Adipocyte (in vitro differentiated cells): ENCODE data around the gene MISP3.

Source experiments
- DNase-seq: peaks from one replicate; pipeline ENCODE4 v3.0.0-alpha.2; 2015; ENCODE audit warnings: low read depth
- H3K27me3 ChIP-seq: replicated peaks from 2 replicates; pipeline ENCODE4 v1.7.0; 2013; ENCODE audit warnings: mild to moderate bottlenecking, low read length, moderate library complexity; ENCODE audit not compliant: control insufficient read depth, insufficient read depth
- H3K36me3 ChIP-seq: 2 replicates; pipeline ENCODE4 v1.7.0; 2013; ENCODE audit warnings: low read length, mild to moderate bottlenecking, moderate library complexity; ENCODE audit not compliant: control insufficient read depth, insufficient read depth, severe bottlenecking
- H3K4me1 ChIP-seq: 2 replicates; pipeline ENCODE4 v1.7.0; 2013; ENCODE audit warnings: mild to moderate bottlenecking, low read length, moderate library complexity; ENCODE audit not compliant: control insufficient read depth, insufficient read depth
- H3K4me3 ChIP-seq: 2 replicates; pipeline ENCODE4 v1.7.0; 2013; ENCODE audit warnings: mild to moderate bottlenecking, low read length, moderate library complexity
- H3K9ac ChIP-seq: 2 replicates; pipeline ENCODE4 v1.7.0; 2013; ENCODE audit warnings: mild to moderate bottlenecking, low read length, moderate library complexity
- H3K9me3 ChIP-seq: 2 replicates; pipeline ENCODE4 v1.7.0; 2013; ENCODE audit warnings: mild to moderate bottlenecking, low read length, moderate library complexity; ENCODE audit not compliant: control insufficient read depth

MISP3 gene

DNA sequence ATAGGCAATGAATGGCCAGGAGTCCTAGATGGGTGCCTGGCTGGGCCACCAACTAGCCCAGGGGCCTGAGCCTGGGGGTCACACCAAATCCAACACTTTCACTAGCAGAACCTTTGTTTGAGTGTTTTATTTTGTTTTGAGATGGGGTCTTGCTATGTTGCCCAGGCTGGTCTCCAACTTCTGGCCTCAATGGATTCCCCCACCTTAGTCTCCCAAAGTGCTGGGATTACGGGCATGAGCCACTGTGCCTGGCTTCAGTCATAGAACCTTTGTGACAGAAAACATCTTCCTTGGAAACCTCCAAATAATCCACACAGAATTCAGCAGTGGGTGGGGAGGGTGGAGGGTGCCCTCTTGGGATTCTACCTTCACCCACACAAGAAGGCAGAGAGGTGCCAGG is 38.9 kb downstream of the MISP3 start:
- DNase-seq = no peak
- Histone ChIP-seq H3K36me3 (peaks cover 6% of the 10 kb centered on the region), H3K27me3 (no peaks in the 10 kb centered on the region), H3K4me3 (no peak overlapping the region), H3K4me1 (peaks cover 65% of the 10 kb centered on the region), H3K9ac (no peak overlapping the region), H3K9me3 (no peaks in the 10 kb centered on the region)

DNA sequence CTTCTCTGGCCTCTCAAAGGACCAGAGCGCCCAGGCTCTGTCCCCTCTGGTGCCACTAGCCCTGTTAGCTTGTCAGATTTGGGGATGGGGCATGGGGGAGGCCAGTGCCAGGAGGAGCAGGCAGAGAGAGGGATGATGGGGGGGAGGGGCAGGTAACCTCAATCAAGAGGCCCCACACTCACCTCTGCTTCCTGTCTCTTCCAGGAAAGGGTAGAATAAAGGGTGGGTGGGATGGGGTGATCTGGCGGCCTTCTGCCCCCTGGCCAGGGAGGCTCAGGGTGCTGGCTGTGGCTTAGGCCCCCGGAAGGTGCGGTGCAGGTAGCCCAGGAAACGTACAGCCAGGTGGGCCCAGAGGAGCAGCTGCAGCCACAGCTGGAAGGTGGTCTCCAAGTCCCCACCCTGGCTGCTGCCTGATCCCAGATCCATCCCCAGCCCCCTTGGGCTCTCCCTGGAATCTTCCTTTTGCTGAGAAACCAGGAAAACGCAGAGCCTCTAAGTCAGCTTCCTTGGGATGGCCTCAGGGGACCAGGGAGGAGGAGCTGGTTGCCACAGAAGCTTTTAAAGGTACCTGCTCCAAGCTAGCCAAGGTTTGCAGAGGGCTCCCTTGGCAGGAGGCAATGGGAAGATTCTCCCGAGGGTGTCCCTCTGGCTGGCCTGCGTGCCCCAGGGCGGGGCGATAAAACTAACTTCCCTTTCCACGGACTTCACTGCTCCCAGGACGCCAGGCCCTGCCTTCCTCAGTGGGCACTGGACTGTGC is 39.6 kb downstream of the MISP3 start:
- H3K9ac ChIP-seq = peak overlapping the region; percentile 69
- no peak for DNase-seq

DNA sequence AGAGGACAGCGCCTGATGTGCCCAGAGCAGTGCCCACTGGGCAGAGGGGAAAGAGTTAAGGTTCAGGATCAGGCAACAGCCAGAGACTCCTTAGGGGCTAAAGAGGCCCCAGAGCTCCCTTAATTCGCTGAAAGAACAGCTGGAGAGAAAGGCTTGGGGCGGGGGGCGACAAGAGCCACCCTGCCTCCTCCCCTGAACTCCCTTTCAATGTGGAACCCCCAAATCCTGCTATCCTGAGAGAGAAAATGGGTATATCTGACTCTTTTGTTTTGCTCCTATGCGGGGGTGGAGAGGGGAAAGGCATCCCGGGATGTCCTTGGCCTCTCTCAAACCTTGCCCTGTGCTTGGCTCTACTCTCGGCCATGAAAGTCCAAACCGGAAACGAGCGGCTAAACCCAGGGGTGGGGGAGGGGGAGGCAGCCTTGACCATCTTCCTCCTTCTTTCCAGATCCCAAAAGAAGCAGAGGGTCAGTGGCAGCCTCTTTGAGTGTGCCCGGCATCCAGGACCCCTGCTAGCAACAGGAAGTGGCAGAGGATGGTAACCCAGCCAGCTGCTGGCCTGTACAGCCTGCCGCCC is 40.3 kb downstream of the MISP3 start:
- H3K36me3 ChIP-seq = peaks cover 3% of the 10 kb centered on the region
- no peaks in the 10 kb centered on the region for H3K27me3 ChIP-seq
- H3K9me3 ChIP-seq = no peaks in the 10 kb centered on the region
- peak overlapping the region; percentile 70 for H3K4me3 ChIP-seq
- peak overlapping the region; percentile 69 for H3K9ac ChIP-seq
- H3K4me1 ChIP-seq = peaks cover 65% of the 10 kb centered on the region
- DNase-seq = no peak

More for the DNA sequence above, 39.6 kb downstream of the MISP3 start:
- H3K4me1 ChIP-seq = peaks cover 68% of the 10 kb centered on the region
- H3K9me3 ChIP-seq = no peaks in the 10 kb centered on the region
- H3K4me3 ChIP-seq = peak overlapping the region; percentile 70
- H3K27me3 ChIP-seq = no peaks in the 10 kb centered on the region
- peaks cover 3% of the 10 kb centered on the region for H3K36me3 ChIP-seq

DNA sequence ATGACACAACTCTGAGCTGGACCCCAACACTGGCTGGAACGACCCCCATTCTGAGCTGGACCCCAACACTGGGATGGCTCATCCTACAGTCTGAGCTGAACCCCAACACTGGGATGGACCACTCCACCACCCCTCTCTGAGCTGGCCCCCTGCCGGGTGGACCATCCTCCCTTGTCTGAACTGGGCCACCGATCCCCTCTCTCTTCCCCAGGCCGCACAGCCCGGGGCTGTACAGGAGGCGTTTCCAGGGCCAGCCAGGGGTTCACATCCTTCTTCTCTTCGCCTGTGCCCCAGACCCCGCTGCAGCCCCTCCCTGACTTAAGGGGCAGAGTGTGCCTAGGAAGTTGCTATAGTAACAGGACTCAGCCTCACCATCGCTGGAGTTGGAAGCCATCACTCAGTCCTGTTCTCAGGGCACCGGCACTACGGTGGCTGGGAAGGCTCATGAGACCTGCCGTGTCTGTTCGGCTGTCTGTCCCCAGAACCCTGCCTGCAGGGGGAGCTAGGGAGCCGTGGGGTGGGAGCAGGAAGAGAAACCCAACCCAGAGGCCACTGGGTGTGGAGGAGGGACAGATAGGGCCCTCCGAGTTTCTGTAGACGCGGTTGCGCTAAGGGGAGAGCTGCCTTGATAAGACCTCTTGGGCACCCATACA is 41.3 kb downstream of the MISP3 start:
- Histone ChIP-seq H3K4me3 (peak overlapping the region; percentile 70), H3K9me3 (no peaks in the 10 kb centered on the region), H3K27me3 (no peaks in the 10 kb centered on the region), H3K9ac (peak overlapping the region; percentile 69), H3K4me1 (peaks cover 68% of the 10 kb centered on the region), H3K36me3 (peaks cover 3% of the 10 kb centered on the region)
- no peak for DNase-seq

DNA sequence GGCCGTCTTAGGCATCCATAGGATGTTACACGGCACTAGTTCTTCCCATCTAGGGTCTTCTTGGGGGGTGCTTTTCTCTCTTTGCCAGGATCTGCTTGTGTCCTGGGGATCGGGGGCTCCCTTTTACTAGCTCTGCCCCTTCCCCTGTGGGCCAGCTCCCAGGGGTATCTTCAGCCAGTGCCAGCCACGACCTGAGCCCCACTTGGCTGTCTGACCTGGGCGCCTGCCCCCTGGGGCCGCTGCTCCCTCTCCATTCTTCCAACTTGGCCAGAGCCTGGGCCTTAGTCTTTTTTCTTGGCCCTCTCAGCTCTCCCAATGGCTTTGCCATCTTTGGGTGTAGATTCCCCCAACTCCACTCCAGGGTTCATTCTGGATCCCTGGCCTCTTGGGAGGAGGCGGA is 41.9 kb downstream of the MISP3 start:
- Histone ChIP-seq H3K9me3 (no peaks in the 10 kb centered on the region), H3K27me3 (no peaks in the 10 kb centered on the region), H3K4me1 (peaks cover 73% of the 10 kb centered on the region), H3K4me3 (no peak overlapping the region), H3K36me3 (peaks cover 3% of the 10 kb centered on the region), H3K9ac (peak overlapping the region; percentile 41)
- no peak for DNase-seq

DNA sequence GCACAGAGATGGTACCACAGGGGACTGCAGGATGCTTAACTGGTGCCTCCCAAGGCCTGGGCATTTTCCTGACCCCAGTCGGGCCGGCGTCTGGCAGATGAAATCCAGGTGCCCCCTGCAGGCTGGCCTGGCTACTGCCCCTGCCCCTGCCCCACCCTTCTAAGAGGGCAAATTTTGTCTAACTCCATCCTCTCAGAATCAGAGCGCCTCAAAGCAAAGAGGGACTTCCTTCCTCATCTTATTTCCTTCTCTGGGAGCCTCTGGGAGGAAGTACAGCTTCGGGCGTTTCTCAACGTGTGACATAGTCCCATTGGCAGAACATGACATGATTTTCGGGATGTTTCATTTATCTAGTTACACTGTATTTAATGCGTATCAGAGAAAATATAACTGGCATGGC is 42.3 kb downstream of the MISP3 start:
- no peak overlapping the region for H3K4me3 ChIP-seq
- H3K36me3 ChIP-seq = peaks cover 3% of the 10 kb centered on the region
- H3K27me3 ChIP-seq = no peaks in the 10 kb centered on the region
- H3K4me1 ChIP-seq = peaks cover 77% of the 10 kb centered on the region
- H3K9me3 ChIP-seq = no peaks in the 10 kb centered on the region
- peak overlapping the region; percentile 41 for H3K9ac ChIP-seq
- DNase-seq = peak; percentile 31

DNA sequence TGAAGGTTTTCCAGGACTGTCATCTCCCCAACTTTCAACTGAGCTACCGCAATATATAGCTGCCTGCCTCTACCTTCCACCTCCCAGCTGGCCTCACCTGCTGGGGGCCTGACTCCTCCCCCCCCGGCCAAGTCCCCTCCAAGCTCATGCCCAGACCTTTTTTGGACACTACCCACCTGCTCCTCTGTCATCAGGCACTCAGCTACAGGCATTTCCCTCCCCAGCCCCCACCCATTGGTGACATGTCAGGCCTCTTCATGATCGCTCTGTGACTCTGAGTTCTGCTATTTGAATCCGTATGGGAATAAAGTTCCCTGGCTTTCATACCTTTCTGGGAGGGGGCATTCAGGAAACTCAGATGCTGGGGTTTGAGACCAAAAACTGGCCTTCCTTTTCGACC is 43.2 kb downstream of the MISP3 start:
- no peak for DNase-seq
- H3K9ac ChIP-seq = peak overlapping the region; percentile 88
- peaks cover 70% of the 10 kb centered on the region for H3K4me1 ChIP-seq
- H3K4me3 ChIP-seq = peak overlapping the region; percentile 91
- H3K36me3 ChIP-seq = peaks cover 3% of the 10 kb centered on the region
- no peaks in the 10 kb centered on the region for H3K9me3 ChIP-seq
- no peaks in the 10 kb centered on the region for H3K27me3 ChIP-seq

DNA sequence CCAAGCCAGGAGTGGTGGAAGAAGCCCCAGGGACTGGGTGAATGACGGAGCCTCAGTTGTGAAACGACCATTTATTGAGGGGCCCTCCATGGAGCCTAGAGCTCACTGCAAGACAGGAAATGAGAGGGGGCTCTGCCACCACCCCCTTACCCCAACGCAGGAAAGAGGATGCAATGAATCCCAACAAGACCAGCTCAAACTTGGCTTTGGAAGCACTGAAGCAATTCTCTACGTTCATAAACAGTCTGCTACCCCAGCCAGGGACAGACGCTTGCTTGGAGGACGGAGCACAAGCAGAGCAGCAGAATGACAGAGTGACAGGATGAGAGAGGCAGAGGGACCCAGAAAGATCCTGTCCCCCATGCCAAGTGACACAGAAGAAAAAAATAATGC is 43.9 kb downstream of the MISP3 start:
- peak overlapping the region; percentile 88 for H3K9ac ChIP-seq
- no peaks in the 10 kb centered on the region for H3K9me3 ChIP-seq
- H3K4me3 ChIP-seq = peak overlapping the region; percentile 91
- peak; percentile 9 for DNase-seq
- H3K36me3 ChIP-seq = no peaks in the 10 kb centered on the region
- no peaks in the 10 kb centered on the region for H3K27me3 ChIP-seq
- peaks cover 64% of the 10 kb centered on the region for H3K4me1 ChIP-seq

DNA sequence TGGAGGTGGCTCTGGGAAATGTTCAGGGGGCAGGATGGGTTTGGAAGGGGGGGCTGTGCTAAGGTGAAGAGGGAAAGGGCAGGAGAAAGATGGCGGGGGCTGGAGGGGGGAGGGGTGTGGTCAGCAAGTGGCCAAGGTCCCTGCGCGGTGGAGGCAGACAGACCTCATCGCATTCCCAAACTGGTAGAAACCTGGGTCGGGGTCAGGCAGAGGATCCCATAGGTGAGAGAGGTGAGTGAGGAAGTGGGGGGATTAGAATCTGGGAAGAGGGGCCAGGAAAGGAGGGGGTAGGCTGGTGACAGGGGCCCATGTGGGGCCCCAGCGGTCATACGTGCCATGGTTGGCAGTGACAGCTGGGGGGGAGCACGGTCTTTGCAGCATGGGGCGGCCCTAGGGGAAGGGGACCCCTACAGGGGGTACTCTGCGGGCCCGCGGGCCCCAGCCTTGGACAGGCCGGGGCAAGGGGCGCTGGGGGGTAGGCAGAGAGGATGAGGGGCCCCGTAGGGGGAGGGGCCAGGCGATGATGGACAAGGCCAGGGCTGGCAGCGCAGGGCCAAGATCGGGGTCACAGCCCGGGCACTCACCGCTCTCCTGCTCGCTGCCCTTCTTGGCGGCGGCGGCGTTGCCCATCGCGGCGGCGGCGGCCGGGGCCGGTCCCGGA is 44.5 kb downstream of the MISP3 start:
- Histone ChIP-seq H3K4me1 (peaks cover 60% of the 10 kb centered on the region), H3K27me3 (no peaks in the 10 kb centered on the region), H3K9ac (peak overlapping the region; percentile 88), H3K9me3 (no peaks in the 10 kb centered on the region), H3K36me3 (no peaks in the 10 kb centered on the region), H3K4me3 (peak overlapping the region; percentile 91)
- DNase-seq = peak; percentile 27

DNA sequence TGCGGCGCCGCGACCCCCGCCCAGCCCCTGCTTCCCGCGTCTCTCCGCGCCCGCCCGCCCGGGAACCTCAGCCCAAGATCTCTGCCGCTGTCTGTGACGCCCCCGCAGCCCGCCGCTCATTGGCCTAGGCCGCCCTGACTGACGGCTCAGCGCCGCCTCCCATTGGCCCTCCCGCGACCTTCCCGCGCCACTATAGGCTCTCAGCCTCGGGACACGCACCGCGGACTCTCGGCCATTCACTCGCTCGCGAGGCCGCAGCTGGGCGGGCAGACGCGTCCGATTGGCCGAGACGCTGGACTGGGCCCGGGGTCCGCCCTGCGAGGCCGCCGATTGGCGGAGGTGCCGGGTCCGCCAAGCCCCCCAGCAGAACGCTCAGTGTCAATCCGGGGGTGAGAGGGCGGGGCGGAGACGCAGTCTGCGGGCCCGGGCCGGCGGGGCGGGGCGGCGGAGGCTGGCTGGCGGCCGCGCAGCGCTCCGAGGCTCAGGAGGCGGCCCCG is 45.1 kb downstream of the MISP3 start, which contains the start of gene PRKACA:
TSS of gene PRKACA (minus strand) at position 95 of the 497 bp plus-strand sequence. CDS start 215 bp downstream, outside the sequence.
- peak within 1 kb of the TSS; percentile 89 for H3K9ac ChIP-seq
- no peaks in the 10 kb centered on the region for H3K27me3 ChIP-seq
- H3K4me3 ChIP-seq = peak within 1 kb of the TSS; percentile 91
- H3K36me3 ChIP-seq = no peaks in the 10 kb centered on the region
- H3K9me3 ChIP-seq = no peaks in the 10 kb centered on the region
- DNase-seq = peak; percentile 100
- H3K4me1 ChIP-seq = peaks cover 54% of the 10 kb centered on the region
